H1 (cell line): ENCODE data around the gene GDPD3. TPM values are rescaled to one million over a fixed set of nuclear protein-coding genes. Genes with fewer than 3 reads are reported as not detected.
"Not testable (repeated sequence)": the region's sequence is repeated elsewhere in the genome, so short reads cannot be mapped to it uniquely, and the experiment has no call there.

ENCODE experiments used
- CTCF ChIA-PET: fragments of 300-600 bp; sonication (Branson Sonifier 250); formaldehyde crosslinking; loops from one replicate; lab custom pipeline; 2021; ENCODE audit not compliant: partially characterized antibody; lab: Charles Lee
- POLR2A ChIA-PET: fragments of 300-600 bp; sonication (Branson Sonifier 250); formaldehyde crosslinking; loops from one replicate; lab custom pipeline; 2021; ENCODE audit warnings: inconsistent platforms; ENCODE audit not compliant: partially characterized antibody; lab: Charles Lee
- DNase-seq, 2 experiments: peaks; one replicate each; pipeline versions ENCODE4 v3.0.0 to v3.0.0-alpha.2; 2010 to 2022; ENCODE audit warnings: low spot score in 2 of 2, low read depth in 1 of 2, mixed read lengths in 1 of 2
- FAIRE-seq: peaks from 2 replicates; lab custom pipeline; 2011; peaks lifted over from hg19 to GRCh38; lab: Jason Lieb, UNC
- H2AFZ ChIP-seq: 2 replicates; pipeline ENCODE4 v1.8.1; 2012; ENCODE audit warnings: low read length, inconsistent platforms
- H2AK5ac ChIP-seq: 2 replicates; pipeline ENCODE4 v1.6.1; 2013; ENCODE audit warnings: low read depth, low read length
- H2BK120ac ChIP-seq: replicated peaks from 2 replicates; pipeline ENCODE3; 2013; ENCODE audit warnings: low read depth, low read length, inconsistent platforms
- H2BK12ac ChIP-seq: 2 replicates; pipeline ENCODE4 v1.6.1; 2013; ENCODE audit warnings: low read depth, low read length
- H2BK15ac ChIP-seq: 2 replicates; pipeline ENCODE4 v1.6.1; 2013; ENCODE audit warnings: low read length
- H2BK20ac ChIP-seq: 2 replicates; pipeline ENCODE4 v1.6.1; 2013; ENCODE audit warnings: low read length
- H2BK5ac ChIP-seq: 2 replicates; pipeline ENCODE4 v1.6.1; 2013; ENCODE audit warnings: low read depth, low read length
- H3K14ac ChIP-seq: 2 replicates; pipeline ENCODE4 v1.6.1; 2013; ENCODE audit warnings: inconsistent platforms; ENCODE audit not compliant: insufficient read length
- H3K18ac ChIP-seq: 2 replicates; pipeline ENCODE4 v1.6.1; 2013; ENCODE audit warnings: low read length; ENCODE audit errors: extremely low read depth
- H3K23ac ChIP-seq: 2 replicates; pipeline ENCODE4 v1.6.1; 2013; ENCODE audit warnings: inconsistent platforms; ENCODE audit not compliant: insufficient read length
- H3K23me2 ChIP-seq: 2 replicates; pipeline ENCODE4 v1.6.1; 2013; ENCODE audit warnings: low read depth, low read length
- H3K27ac ChIP-seq: 2 replicates; pipeline ENCODE4 v1.6.1; 2011; ENCODE audit warnings: low read depth, low read length, inconsistent platforms
- H3K27me3 ChIP-seq, 4 experiments: replicated peaks in 1 of 4; 1 replicate in 1 of 4; 2 replicates in 3 of 4; pipeline versions ENCODE4 v1.6.1 to v1.8.1; 2011 to 2013; ENCODE audit warnings: low read length in 3 of 4, mild to moderate bottlenecking in 3 of 4, inconsistent platforms in 2 of 4, mixed read lengths in 2 of 4, moderate library complexity in 1 of 4; ENCODE audit not compliant: control insufficient read depth in 3 of 4, insufficient read depth in 3 of 4; ENCODE audit errors: extremely low read depth in 1 of 4
- H3K36me3 ChIP-seq, 4 experiments: 2 replicates each; pipeline versions ENCODE4 v1.6.1 to v1.8.1; 2011 to 2013; ENCODE audit warnings: mild to moderate bottlenecking in 4 of 4, low read length in 3 of 4, moderate library complexity in 2 of 4, control low read depth in 1 of 4, inconsistent platforms in 1 of 4; ENCODE audit not compliant: insufficient read depth in 4 of 4, control insufficient read depth in 2 of 4
- H3K4ac ChIP-seq: replicated peaks from 2 replicates; pipeline ENCODE3; 2013; ENCODE audit warnings: low read length, low read depth, mixed read lengths, inconsistent platforms; ENCODE audit not compliant: insufficient read length
- H3K4me1 ChIP-seq, 4 experiments: replicated peaks in 1 of 4; 1 replicate in 1 of 4; 2 replicates in 3 of 4; pipeline versions ENCODE4 v1.6.1 to v1.8.1; 2011 to 2013; ENCODE audit warnings: low read length in 3 of 4, inconsistent platforms in 2 of 4, mixed read lengths in 1 of 4; ENCODE audit not compliant: insufficient read depth in 4 of 4, control insufficient read depth in 3 of 4
- H3K4me2 ChIP-seq, 2 experiments: 2 replicates each; pipeline versions ENCODE4 v1.6.1 to v1.8.1; 2011 to 2013; ENCODE audit warnings: low read depth in 2 of 2, low read length in 2 of 2, control low read depth in 1 of 2, inconsistent platforms in 1 of 2, mild to moderate bottlenecking in 1 of 2; ENCODE audit not compliant: insufficient read depth in 1 of 2
- H3K4me3 ChIP-seq, 4 experiments: fragments of 200-600, 300-600 bp in 1 of 4; sonication (generic), shearing (Covaris generic), sonication (Bioruptor Twin) in 1 of 4; 2 replicates each; pipeline versions ENCODE4 v1.5.1 to v1.8.1; 2011 to 2016; ENCODE audit warnings: low read length in 4 of 4, low read depth in 3 of 4, control low read depth in 2 of 4, inconsistent platforms in 2 of 4, mild to moderate bottlenecking in 2 of 4, mixed read lengths in 1 of 4, moderate library complexity in 1 of 4; ENCODE audit not compliant: insufficient read depth in 2 of 4; ENCODE audit errors: extremely low read depth in 1 of 4
- H3K56ac ChIP-seq: replicated peaks from 2 replicates; pipeline ENCODE3; 2013; ENCODE audit warnings: low read depth, mild to moderate bottlenecking, mixed read lengths, low read length, inconsistent platforms; ENCODE audit not compliant: insufficient read length
- H3K79me1 ChIP-seq: 2 replicates; pipeline ENCODE4 v1.6.1; 2013; ENCODE audit warnings: low read depth, low read length, control low read depth
- H3K79me2 ChIP-seq, 2 experiments: 2 replicates each; pipeline versions ENCODE4 v1.6.1 to v1.8.1; 2012 to 2013; ENCODE audit warnings: low read length in 2 of 2, mild to moderate bottlenecking in 2 of 2, inconsistent platforms in 1 of 2; ENCODE audit not compliant: insufficient read depth in 2 of 2, control insufficient read depth in 1 of 2
- H3K9ac ChIP-seq, 4 experiments: replicated peaks in 1 of 4; 1 replicate in 1 of 4; 2 replicates in 3 of 4; pipeline versions ENCODE4 v1.6.1 to v1.8.1; 2011 to 2013; ENCODE audit warnings: low read depth in 3 of 4, low read length in 3 of 4, control low read depth in 2 of 4, mild to moderate bottlenecking in 2 of 4, moderate library complexity in 2 of 4, inconsistent platforms in 1 of 4; ENCODE audit errors: extremely low read depth in 1 of 4
- H3K9me3 ChIP-seq, 2 experiments: 2 replicates each; pipeline versions ENCODE4 v1.6.1 to v1.8.1; 2012 to 2013; ENCODE audit warnings: mild to moderate bottlenecking in 2 of 2, moderate library complexity in 2 of 2, control low read depth in 1 of 2, inconsistent platforms in 1 of 2, low read depth in 1 of 2, low read length in 1 of 2, mixed read lengths in 1 of 2; ENCODE audit not compliant: insufficient read depth in 2 of 2
- H4K20me1 ChIP-seq, 2 experiments: replicated peaks in 1 of 2; 2 replicates each; pipeline versions ENCODE3 to v1.8.1; 2011 to 2013; ENCODE audit warnings: inconsistent platforms in 2 of 2, low read length in 2 of 2, mild to moderate bottlenecking in 1 of 2; ENCODE audit not compliant: insufficient read depth in 2 of 2, control insufficient read depth in 1 of 2
- H4K5ac ChIP-seq: 2 replicates; pipeline ENCODE4 v1.6.1; 2013; ENCODE audit warnings: low read length, low read depth, mixed read lengths, inconsistent platforms; ENCODE audit not compliant: insufficient read length
- H4K8ac ChIP-seq: 2 replicates; pipeline ENCODE4 v1.8.0; 2013; ENCODE audit warnings: mild to moderate bottlenecking, moderate library complexity, low read length, inconsistent platforms; ENCODE audit not compliant: insufficient read depth; ENCODE audit errors: extremely low read depth
- H4K91ac ChIP-seq: replicated peaks from 2 replicates; pipeline ENCODE3; 2013; ENCODE audit warnings: low read length, mixed read lengths, inconsistent platforms; ENCODE audit not compliant: insufficient read length
- BCL11A ChIP-seq, 2 experiments: IDR thresholded peaks; one replicate each; pipeline ENCODE4 v1.6.1; 2011; ENCODE audit warnings: low read depth in 2 of 2, low read length in 2 of 2, mild to moderate bottlenecking in 2 of 2
- WGBS, 2 experiments: shearing (Covaris generic) in 1 of 2; methylation state at CpG; one replicate each; pipeline versions ENCODE4 v1.1.6 to v1.1.7; 2013 to 2015; ENCODE audit warnings: low lambda C conversion rate in 2 of 2, mixed read lengths in 2 of 2, inconsistent platforms in 1 of 2, low coverage in 1 of 2, missing lambda C conversion rate in 1 of 2; ENCODE audit not compliant: insufficient replicate concordance in 2 of 2, insufficient coverage in 1 of 2, insufficient read length in 1 of 2; ENCODE audit errors: extremely low coverage in 1 of 2, missing lambda C conversion rate in 1 of 2; 5-methylcytosine and 5-hydroxymethylcytosine counted together
- polyA plus RNA-seq, 7 experiments: library from polyadenylated mRNA; depleted of rRNA in 3 of 7; stranded (reverse) in 5 of 7; unstranded in 2 of 7; fragments of >200 nt in 5 of 7; fragments of 200-250 nt in 2 of 7; gene quantifications; 1 replicate in 5 of 7; 2 replicates in 1 of 7; 4 replicates in 1 of 7; pipeline versions ENCODE4 v1.2.1 to v1.2.3, GENCODE V29; 2011 to 2013; ENCODE audit warnings: missing spikeins in 2 of 7, mixed read lengths in 2 of 7
- total RNA-seq: library from RNA; stranded (reverse); fragmentation: NEBNext Ultra II Directional; extraction: Animal tissue kit (Norgen Biotek cat#: 25700); gene quantifications from 2 replicates; pipeline ENCODE4 v1.2.1, GENCODE V29; 2021

The GDPD3 gene
- total and polyA plus RNA-seq, 2 of the 8 experiments (the other 6 are each of a cell fraction or from before 2014, with no cell fraction given), result 0.20 TPM; not detected in 1

GRCh38 chr16:30127993-30128392 is 14.7 kb upstream of the GDPD3 start (continued):
- TF ChIP-seq BCL11A (IDR thresholded peaks at IDR 0.05; ENCODE audit: low read depth in 2 of 2, low read length in 2 of 2), result no peak

GRCh38 chr16:30125690-30126089 is 12.4 kb upstream of the GDPD3 start:
- H3K4me2 ChIP-seq, H2BK12ac ChIP-seq, H2BK15ac ChIP-seq, H3K4me1 ChIP-seq, H3K23me2 ChIP-seq, H3K56ac ChIP-seq, H2AK5ac ChIP-seq, H3K9ac ChIP-seq, DNase-seq, H2BK20ac ChIP-seq, H3K18ac ChIP-seq, H3K79me2 ChIP-seq, H4K91ac ChIP-seq, H4K5ac ChIP-seq, H3K27me3 ChIP-seq, H4K8ac ChIP-seq, H3K14ac ChIP-seq, H2BK5ac ChIP-seq, H3K23ac ChIP-seq, H3K36me3 ChIP-seq, H3K4me3 ChIP-seq, H3K79me1 ChIP-seq, H2BK120ac ChIP-seq, H4K20me1 ChIP-seq, H3K9me3 ChIP-seq, H3K4ac ChIP-seq, FAIRE-seq, H3K27ac ChIP-seq, H2AFZ ChIP-seq: not testable (repeated sequence)
- WGBS, 2 experiments, result 94% methylated on average over 9 of the region's 9 CpGs; no CpG with 5 or more reads in 1 of the 2 experiments
- POLR2A ChIA-PET, result interaction anchor here (1.1 kb wide), 1 partner anchor 10 kb away, joined by 4 read pairs; no protein-coding TSS in a partner anchor
- CTCF ChIA-PET, result interaction anchor here (0.6 to 4.2 kb wide), 4 partner anchors 13 to 571 kb away, joined by 3 to 30 read pairs (median 3); partner anchors contain the start of gene GDPD3
